HG02885 (cell line): ENCODE results near the gene LMBRD2.

Experiments used
- ATAC-seq: cut with Tn5 transposase; IDR thresholded peaks from one replicate; pipeline ENCODE4 v1.9.1; 2021; ENCODE audit warnings: mild to moderate bottlenecking; ENCODE audit not compliant: unreplicated experiment, poor library complexity

The LMBRD2 gene

DNA sequence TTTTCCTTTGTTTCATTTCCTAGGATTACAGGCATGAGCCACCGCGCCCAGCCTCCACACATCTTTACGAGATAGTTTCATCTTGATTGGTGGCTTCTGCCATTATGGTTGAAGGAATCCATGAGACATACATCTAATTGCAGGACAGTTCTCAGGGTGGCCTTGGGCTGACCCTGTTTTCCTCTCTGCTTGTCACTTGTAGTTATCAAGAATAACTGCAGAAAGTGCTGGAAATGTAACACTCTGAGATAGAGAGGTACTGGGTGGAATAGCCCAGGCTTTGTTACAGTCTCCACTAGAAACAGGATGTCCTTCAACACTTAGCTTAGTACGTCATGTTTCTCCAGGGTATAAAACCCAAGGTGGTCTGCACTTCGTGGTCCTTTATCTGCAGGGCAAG, 95.7 kb downstream of the LMBRD2 start:
- no peak for ATAC-seq

DNA sequence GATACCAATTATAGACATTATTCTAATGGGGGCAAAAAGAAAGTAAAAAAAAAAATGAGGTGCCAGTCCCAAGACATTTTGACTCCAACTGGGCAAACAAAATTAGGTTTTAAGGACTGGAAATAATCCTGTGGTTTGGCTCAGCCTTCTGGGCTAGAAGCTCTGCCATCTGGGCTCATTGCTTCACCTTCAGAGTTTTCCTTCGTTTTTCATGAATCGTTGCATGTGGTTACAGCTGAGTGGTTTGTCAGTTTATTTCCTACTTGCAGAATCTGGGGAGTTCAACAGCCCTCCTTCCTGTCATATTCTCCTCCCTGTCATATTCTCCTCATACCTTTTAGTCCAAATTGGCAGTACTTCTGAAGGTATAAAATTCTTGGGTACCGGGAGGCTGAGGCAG, 97.0 kb downstream of the LMBRD2 start:
- no peak for ATAC-seq

DNA sequence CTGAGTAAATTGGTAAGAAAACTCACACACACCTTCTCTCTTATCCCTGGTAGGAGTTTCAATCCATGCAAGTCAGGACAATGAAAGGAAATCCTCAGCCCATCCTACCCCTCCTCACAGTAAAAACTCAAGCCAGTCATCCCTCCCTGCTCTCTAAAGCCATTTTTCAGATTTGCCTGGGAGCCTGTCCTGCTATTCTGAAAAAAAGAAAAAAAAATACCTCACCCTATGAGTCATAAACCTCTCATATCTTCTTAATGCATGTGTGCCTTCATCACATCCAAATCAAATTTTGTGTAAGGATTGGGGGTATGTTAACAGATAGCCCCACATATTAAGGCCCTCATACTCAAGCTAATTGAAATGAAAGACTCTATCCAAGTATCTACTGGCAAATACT, 99.1 kb downstream of the LMBRD2 start:
- ATAC-seq = no peak

DNA sequence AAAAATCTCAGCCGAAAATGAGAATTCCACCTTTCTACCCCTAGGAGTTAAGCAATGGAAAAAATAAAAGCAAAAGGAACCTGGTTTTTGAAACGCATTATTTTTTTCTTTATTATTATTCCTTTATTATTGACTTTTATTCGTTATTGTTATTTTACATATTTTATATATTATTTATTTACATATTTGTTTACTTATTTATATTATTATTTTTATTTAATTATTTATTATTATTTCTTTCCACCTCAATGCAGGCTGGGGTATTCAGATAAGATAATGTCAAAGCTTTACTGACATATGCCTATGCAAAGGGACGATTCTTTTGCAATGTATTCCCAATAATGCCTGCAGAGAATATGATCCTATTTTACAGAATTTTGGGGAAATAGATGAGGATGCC, 101.7 kb downstream of the LMBRD2 start:
- no peak for ATAC-seq
